Measurements from ENCODE around the gene CENPF. TPM values are rescaled to one million over a fixed set of nuclear protein-coding genes. Genes with fewer than 3 reads are reported as not detected.

CENPF gene
- total RNA-seq, 1 experiment from 2014 or later: 113 TPM

DNA sequence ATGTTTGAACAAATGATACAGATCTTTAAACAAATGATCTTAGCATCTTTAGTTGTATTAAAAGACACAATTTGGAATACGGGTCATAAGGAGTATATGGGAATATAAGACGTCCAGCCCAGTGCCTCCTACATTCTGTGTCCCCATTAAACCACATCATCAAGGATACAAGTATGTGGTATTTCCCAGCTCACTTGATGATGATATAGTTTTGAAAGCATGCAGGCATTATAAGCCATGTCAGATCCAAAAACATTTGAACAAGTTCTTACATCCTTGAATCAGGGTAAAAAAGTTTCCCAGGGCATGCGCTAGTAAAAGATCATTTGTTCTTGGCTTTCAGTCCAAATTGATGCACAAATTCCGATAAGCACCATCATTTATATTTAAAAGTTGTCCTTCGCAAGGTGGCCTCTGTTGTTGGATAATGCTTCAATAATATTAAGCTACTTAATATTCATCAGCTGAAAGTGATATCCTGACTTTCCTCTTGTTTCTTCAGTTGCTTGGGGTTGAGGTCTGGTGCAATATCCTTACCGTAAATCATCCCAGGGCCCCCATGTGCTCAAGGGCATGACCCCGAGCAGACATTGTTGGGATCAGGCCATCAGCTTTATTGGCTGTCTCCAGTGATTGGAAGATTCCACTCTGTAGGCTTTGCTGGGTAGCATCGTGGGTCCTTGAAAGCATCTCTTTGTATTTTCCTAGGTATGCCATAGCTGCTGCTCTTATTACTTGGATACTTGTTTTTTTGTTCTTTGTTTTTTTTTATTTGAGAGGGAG, 61.8 kb downstream of the CENPF start:
- no peak overlapping the region for H4K91ac ChIP-seq (ENCODE audit: insufficient read length, low read depth, low read length)

More for the DNA sequence above, 61.8 kb downstream of the CENPF start:
- no peak overlapping the region for H3K4ac ChIP-seq (ENCODE audit: low read depth, low read length)
- DNase-seq: no peak
- H3K56ac ChIP-seq (ENCODE audit: insufficient read length, low read depth, low read length): no peak overlapping the region
- no peak overlapping the region for H2BK5ac ChIP-seq (ENCODE audit: insufficient read length, low read length)
- Mint-ChIP-seq H3K27ac (no peak overlapping the region; a peak in 1 of 7 replicates), H3K9me3 (no peaks in the 10 kb centered on the region), H3K36me3 (ENCODE audit: insufficient read depth in 1 of 3, low read depth in 3 of 3) (peaks cover 64 to 86% (median 75%) of the 10 kb centered on the region in 3 experiments), H3K27me3 (ENCODE audit: low read depth) (no peaks in the 10 kb centered on the region), H3K4me1 (no peaks in the 10 kb centered on the region), H3K4me3 (no peak overlapping the region)
- no CpG with 5 or more reads among the region's 8 CpGs for WGBS (ENCODE audit: extremely low coverage, insufficient read length, low lambda C conversion rate)
- no peak overlapping the region for H2BK15ac ChIP-seq (ENCODE audit: low read depth, low read length)
- H3K4me1 ChIP-seq (ENCODE audit: insufficient read depth, low read length): no peaks in the 10 kb centered on the region
- H4K5ac ChIP-seq (ENCODE audit: insufficient read length, low read depth, low read length): no peak overlapping the region
- H3K9ac ChIP-seq (ENCODE audit: extremely low read depth, insufficient read length, low read length): no peak overlapping the region
- H3K27me3 ChIP-seq (ENCODE audit: insufficient read depth, low read length): no peaks in the 10 kb centered on the region
- H3K27ac ChIP-seq (ENCODE audit: insufficient read length, low read depth, low read length): no peak overlapping the region
- H3K23ac ChIP-seq (ENCODE audit: insufficient read length, low read depth, low read length): no peak overlapping the region
- no peak overlapping the region for H2BK12ac ChIP-seq (ENCODE audit: insufficient read length, low read depth, low read length)
- H3K79me1 ChIP-seq (ENCODE audit: insufficient read depth, low read depth, low read length, poor library complexity, severe bottlenecking): no peaks in the 10 kb centered on the region
- H2AFZ ChIP-seq (ENCODE audit: low read length): no peak overlapping the region
- no peak overlapping the region for H2BK120ac ChIP-seq (ENCODE audit: low read depth, low read length, poor library complexity, severe bottlenecking)
- H3K9me3 ChIP-seq (ENCODE audit: control insufficient read depth, low read depth, low read length): no peaks in the 10 kb centered on the region
- H4K20me1 ChIP-seq (ENCODE audit: control insufficient read depth, insufficient read depth, insufficient read length): no peaks in the 10 kb centered on the region
- H2BK20ac ChIP-seq (ENCODE audit: low read depth, low read length, poor library complexity, severe bottlenecking): no peak overlapping the region
- H3K14ac ChIP-seq (ENCODE audit: insufficient read depth, low read length): no peak overlapping the region
- no peak overlapping the region for H3K4me2 ChIP-seq (ENCODE audit: insufficient read depth, insufficient read length, low read length)
- H2AK5ac ChIP-seq (ENCODE audit: insufficient read length, low read length): no peak overlapping the region
- H3K79me2 ChIP-seq (ENCODE audit: insufficient read depth, low read length): no peaks in the 10 kb centered on the region
- no peaks in the 10 kb centered on the region for H3K23me2 ChIP-seq (ENCODE audit: insufficient read length, low read depth, low read length, poor library complexity, severe bottlenecking)
- TF ChIP-seq CTCF (conservative IDR thresholded peaks at IDR 0.05): no peak
- no peak overlapping the region for H3T11ph ChIP-seq (ENCODE audit: low read length)
- H3K18ac ChIP-seq (ENCODE audit: insufficient read length, low read depth, low read length): no peak overlapping the region
- no peak overlapping the region for H4K8ac ChIP-seq (replicated peaks; ENCODE audit: insufficient read length, low read depth, low read length)

All from H9 (cell line).